ENCODE results near the gene LMO3.
"Not testable (repeated sequence)": the region's sequence is repeated elsewhere in the genome, so short reads cannot be mapped to it uniquely, and the experiment has no call there.

The LMO3 gene

GRCh38 chr12:16545836-16546235, 60.1 kb downstream of the LMO3 start:
- no peak for DNase-seq (ENCODE audit: low spot score)

- no peak for DNase-seq (ENCODE audit: low spot score)
These were observed 63.4 kb downstream of the LMO3 start for GRCh38 chr12:16542586-16542985.

- DNase-seq (ENCODE audit: low spot score): not testable (repeated sequence)
These were observed 68.3 kb downstream of the LMO3 start for GRCh38 chr12:16537652-16538051.

DNA sequence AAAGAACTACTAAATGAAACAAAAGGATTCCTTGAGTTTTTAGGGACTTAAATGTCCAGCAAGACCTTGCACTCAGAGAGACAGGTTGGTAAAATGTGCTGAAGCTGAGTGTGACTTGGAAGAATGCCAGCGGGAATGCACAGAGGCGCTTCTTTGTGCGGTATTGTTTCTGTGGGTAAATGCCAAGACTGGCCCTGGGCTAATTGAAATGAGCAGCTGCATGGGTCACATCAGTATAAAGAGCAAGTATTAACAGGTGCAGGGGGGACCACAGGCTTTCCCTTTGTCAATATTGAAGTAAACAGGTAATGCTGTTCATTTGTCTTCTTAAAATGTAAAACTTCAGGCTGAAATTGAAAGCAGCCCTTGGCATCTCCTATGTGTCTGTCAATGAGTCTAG, 74.3 kb downstream of the LMO3 start:
- DNase-seq (ENCODE audit: low spot score): no peak

- no peak for DNase-seq (ENCODE audit: low spot score)
These were observed 75.6 kb downstream of the LMO3 start for GRCh38 chr12:16530268-16530850.

- DNase-seq (ENCODE audit: low spot score): no peak
These were observed 79.3 kb downstream of the LMO3 start for GRCh38 chr12:16526693-16527092.

GRCh38 chr12:16524378-16524777, 81.6 kb downstream of the LMO3 start:
- DNase-seq (ENCODE audit: low spot score): peak; percentile 11

GRCh38 chr12:16523951-16524331, 82.0 kb downstream of the LMO3 start:
- DNase-seq (ENCODE audit: low spot score): no peak

GRCh38 chr12:16523284-16523950, 82.5 kb downstream of the LMO3 start:
- no peak for DNase-seq (ENCODE audit: low spot score)

DNA sequence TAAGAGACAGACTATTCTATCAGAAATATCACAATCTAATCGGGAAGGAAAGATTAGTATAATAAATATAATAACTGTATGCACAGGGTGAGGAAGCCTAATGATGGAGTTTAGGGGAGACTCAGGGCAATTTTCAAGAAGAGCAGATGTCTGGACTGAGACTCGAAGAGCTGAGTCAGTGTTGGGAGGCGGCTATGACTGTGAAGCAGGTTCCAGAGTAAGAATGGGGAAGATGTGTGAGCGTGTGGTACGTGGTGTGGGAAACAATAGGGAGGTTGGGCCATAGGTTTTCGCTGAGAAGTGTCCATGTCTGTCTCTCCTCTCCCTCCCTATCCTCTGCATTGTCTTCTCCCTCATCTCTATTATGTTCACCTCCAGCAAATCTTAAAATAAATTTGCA, 85.6 kb downstream of the LMO3 start:
- DNase-seq (ENCODE audit: low spot score): no peak

DNA sequence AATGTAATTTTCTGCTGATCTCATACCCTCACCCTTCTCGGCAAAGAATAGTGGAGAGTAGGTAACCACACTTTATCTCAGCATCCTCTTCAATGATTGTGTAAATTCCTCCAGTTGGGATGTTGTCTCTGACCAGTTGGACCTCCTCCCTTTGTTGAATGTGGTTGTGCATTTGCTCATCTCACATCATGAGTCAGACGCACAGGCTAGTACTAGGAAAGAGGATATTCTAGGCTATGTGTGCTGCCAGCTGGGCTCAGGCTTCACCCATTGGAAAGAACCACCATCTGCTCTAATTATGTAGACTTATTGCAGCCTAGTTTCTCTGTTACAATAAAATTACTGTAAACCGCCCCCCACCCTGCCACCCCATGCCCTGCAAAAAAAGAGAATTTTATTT, 90.3 kb downstream of the LMO3 start:
- no peak for DNase-seq (ENCODE audit: low spot score)

- no peak for DNase-seq (ENCODE audit: low spot score)
These were observed 92.7 kb downstream of the LMO3 start for GRCh38 chr12:16513231-16513630.

- no peak for DNase-seq (ENCODE audit: low spot score)
These were observed 96.6 kb downstream of the LMO3 start for GRCh38 chr12:16509411-16509810.

DNA sequence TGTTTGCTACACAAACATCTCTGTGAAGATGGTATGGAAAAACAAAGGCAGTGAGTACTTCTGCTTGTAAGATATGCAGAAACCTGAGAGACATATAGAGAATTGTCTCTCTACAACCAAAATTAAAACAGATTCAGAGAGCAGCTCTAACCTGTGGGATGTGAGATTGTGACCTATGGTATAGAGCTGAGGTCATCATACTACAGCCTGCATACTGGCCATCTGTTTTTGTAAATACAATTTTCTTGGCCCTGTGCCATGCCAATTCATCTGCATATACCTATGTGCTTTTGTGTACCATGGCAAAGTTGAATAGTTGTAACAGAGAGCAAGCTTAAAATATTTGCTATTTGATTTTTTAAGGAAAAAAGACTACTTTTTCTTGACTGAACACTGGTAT, 99.6 kb downstream of the LMO3 start:
- no peak for DNase-seq (ENCODE audit: low spot score)

DNA sequence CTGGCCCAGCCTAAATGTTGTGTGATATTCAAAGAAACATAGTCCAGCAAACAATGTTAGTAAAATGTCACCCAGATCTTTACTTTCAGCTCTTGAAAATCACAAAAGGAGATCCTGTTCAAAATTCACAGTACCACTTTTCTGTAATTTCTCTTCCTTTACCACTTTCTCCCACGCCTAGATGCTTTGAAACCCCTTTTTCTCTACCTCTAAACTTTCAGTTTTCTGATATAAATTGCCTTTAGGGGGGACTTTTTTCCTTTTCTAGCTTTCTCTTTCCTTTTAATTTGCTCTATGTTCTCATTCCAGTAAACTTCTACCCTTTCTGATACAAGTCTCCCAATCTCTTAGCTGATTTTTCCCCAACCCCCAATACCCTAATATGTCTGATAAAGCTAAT, 101.8 kb downstream of the LMO3 start:
- DNase-seq (ENCODE audit: low spot score): no peak

DNA sequence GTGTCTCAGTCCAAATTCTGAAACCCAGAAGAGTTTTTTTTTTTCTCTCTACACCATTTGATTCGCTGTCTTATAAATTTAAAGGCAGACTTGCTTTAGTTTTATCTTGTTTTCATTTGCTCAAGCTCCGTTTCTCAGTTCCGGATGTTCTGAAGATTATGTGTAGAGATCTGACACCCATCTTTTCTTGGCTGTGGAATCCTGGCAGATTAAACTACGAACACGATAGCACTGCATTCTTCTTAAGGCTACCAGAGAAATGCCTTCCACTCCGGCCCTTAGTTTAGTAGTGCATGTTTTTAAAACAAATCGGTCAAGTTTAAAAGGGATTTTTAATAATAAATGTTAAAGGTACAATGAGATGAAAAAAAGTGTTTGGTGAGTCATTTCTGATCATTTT, 106.4 kb downstream of the LMO3 start:
- no peak for DNase-seq (ENCODE audit: low spot score)

Data from iPS-NIHi11 (cell line).